HCT116 (cell line): ENCODE measurements around the gene CD72.

Source experiments
- EZH2 ChIP-seq: fragments of 200-600 bp; sonication (generic); IDR thresholded peaks from 2 replicates; pipeline ENCODE4 v1.6.1; 2017; ENCODE audit warnings: antibody characterized with exemption, mixed run types
- POLR2A ChIP-seq: IDR thresholded peaks from 2 replicates; pipeline ENCODE4 v1.7.0; 2011; ENCODE audit warnings: borderline replicate concordance; ENCODE audit not compliant: insufficient read depth, insufficient read length; ENCODE audit errors: extremely low read depth
- SP1 ChIP-seq: IDR thresholded peaks from 2 replicates; pipeline ENCODE4 v1.6.1; 2012; ENCODE audit warnings: low read depth
- TF ChIP-seq, protein P1 (sequence below), 3 experiments: fragments of 200-600 bp in 1 of 3; sonication (generic) in 1 of 3; IDR thresholded peaks in 2 of 3; conservative IDR thresholded peaks in 1 of 3; 2 replicates each; pipeline ENCODE4 v1.5.1; 2012 to 2017; ENCODE audit warnings: low read depth in 2 of 3, low read length in 2 of 3, antibody characterized with exemption in 1 of 3, borderline replicate concordance in 1 of 3, control low read depth in 1 of 3, mild to moderate bottlenecking in 1 of 3, mixed read lengths in 1 of 3, mixed run types in 1 of 3, moderate library complexity in 1 of 3; ENCODE audit not compliant: insufficient read depth in 1 of 3
- TF ChIP-seq, protein P2 (sequence below): IDR thresholded peaks from 2 replicates; pipeline ENCODE4 v1.6.1; 2012; ENCODE audit warnings: low read depth

DNA sequence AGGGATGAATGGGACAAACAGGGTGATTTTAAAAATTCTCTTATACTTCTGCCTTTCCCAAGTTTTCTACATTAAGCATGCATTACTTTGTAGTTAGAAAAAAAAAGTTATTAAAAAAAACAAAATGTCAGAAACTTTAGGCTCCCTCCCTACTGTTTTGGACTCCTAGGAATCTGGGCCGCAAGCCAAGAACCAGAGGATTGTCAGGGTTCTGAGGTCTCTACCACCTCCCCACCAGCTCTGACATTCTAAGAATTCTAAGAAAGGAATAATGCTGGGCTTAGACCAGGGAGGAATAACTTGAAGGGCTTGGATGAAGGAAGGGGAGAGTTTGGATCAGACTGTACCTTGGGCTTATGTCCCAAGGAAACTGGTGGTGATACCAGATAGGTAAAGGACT lies 47.8 kb upstream of the CD72 start:
- TF ChIP-seq, protein P1, sequence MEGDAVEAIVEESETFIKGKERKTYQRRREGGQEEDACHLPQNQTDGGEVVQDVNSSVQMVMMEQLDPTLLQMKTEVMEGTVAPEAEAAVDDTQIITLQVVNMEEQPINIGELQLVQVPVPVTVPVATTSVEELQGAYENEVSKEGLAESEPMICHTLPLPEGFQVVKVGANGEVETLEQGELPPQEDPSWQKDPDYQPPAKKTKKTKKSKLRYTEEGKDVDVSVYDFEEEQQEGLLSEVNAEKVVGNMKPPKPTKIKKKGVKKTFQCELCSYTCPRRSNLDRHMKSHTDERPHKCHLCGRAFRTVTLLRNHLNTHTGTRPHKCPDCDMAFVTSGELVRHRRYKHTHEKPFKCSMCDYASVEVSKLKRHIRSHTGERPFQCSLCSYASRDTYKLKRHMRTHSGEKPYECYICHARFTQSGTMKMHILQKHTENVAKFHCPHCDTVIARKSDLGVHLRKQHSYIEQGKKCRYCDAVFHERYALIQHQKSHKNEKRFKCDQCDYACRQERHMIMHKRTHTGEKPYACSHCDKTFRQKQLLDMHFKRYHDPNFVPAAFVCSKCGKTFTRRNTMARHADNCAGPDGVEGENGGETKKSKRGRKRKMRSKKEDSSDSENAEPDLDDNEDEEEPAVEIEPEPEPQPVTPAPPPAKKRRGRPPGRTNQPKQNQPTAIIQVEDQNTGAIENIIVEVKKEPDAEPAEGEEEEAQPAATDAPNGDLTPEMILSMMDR (IDR thresholded peaks at IDR 0.05 in 2 of 3, conservative IDR thresholded peaks at IDR 0.05 in 1 of 3; ENCODE audit: borderline replicate concordance in 1 of 3, insufficient read depth in 1 of 3, low read depth in 2 of 3, low read length in 2 of 3), result no peak
- TF ChIP-seq EZH2 (no peak), POLR2A (no peak), SP1 (no peak)
- TF ChIP-seq, protein P2, sequence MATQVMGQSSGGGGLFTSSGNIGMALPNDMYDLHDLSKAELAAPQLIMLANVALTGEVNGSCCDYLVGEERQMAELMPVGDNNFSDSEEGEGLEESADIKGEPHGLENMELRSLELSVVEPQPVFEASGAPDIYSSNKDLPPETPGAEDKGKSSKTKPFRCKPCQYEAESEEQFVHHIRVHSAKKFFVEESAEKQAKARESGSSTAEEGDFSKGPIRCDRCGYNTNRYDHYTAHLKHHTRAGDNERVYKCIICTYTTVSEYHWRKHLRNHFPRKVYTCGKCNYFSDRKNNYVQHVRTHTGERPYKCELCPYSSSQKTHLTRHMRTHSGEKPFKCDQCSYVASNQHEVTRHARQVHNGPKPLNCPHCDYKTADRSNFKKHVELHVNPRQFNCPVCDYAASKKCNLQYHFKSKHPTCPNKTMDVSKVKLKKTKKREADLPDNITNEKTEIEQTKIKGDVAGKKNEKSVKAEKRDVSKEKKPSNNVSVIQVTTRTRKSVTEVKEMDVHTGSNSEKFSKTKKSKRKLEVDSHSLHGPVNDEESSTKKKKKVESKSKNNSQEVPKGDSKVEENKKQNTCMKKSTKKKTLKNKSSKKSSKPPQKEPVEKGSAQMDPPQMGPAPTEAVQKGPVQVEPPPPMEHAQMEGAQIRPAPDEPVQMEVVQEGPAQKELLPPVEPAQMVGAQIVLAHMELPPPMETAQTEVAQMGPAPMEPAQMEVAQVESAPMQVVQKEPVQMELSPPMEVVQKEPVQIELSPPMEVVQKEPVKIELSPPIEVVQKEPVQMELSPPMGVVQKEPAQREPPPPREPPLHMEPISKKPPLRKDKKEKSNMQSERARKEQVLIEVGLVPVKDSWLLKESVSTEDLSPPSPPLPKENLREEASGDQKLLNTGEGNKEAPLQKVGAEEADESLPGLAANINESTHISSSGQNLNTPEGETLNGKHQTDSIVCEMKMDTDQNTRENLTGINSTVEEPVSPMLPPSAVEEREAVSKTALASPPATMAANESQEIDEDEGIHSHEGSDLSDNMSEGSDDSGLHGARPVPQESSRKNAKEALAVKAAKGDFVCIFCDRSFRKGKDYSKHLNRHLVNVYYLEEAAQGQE, result no peak
